Transverse colon (tissue), 4 donors: Measurements from ENCODE around the gene E4F1. TPM values are rescaled to one million over a fixed set of nuclear protein-coding genes. Genes with fewer than 3 reads are reported as not detected.

ENCODE experiments used
- DNase-seq: peaks from one replicate; pipeline ENCODE4 v3.0.0-alpha.2; 2019
- H3K27ac ChIP-seq, 4 donors: fragments of 200-600 bp; sonication (generic); 2 replicates each; pipeline ENCODE4 v1.5.1; 2016 to 2018; ENCODE audit warnings: inconsistent platforms in 4 of 4
- H3K27me3 ChIP-seq: fragments of 200-600 bp; sonication (generic); 2 replicates; pipeline ENCODE4 v1.5.1; 2017; ENCODE audit warnings: inconsistent platforms
- H3K36me3 ChIP-seq, 4 donors: fragments of 200-600 bp; sonication (generic); 2 replicates each; pipeline ENCODE4 v1.5.1; 2017 to 2019; ENCODE audit warnings: inconsistent platforms in 4 of 4
- H3K4me1 ChIP-seq, 4 donors: fragments of 200-600 bp; sonication (generic); 2 replicates each; pipeline ENCODE4 v1.5.1; 2017 to 2020; ENCODE audit warnings: inconsistent platforms in 4 of 4
- H3K4me3 ChIP-seq, 4 donors: fragments of 200-600 bp; sonication (generic); 1 replicate in 1 of 4; 2 replicates in 3 of 4; pipeline versions ENCODE4 v1.5.1 to v1.6.1; 2017 to 2019; ENCODE audit warnings: inconsistent platforms in 4 of 4
- H3K9me3 ChIP-seq, 2 donors: fragments of 200-600 bp; sonication (generic); 2 replicates each; pipeline ENCODE4 v1.5.1; 2017 to 2019; ENCODE audit warnings: inconsistent platforms in 2 of 2
- CTCF ChIP-seq, 5 experiments: fragments of 200-600 bp in 3 of 5; fragments of 450-650 bp in 2 of 5; sonication (generic) in 3 of 5; IDR thresholded peaks; 1 replicate in 2 of 5; 2 replicates in 3 of 5; pipeline ENCODE4 v1.5.1; 2016 to 2017; ENCODE audit warnings: antibody characterized with exemption in 5 of 5, inconsistent platforms in 3 of 5, mild to moderate bottlenecking in 2 of 5, moderate library complexity in 1 of 5
- EP300 ChIP-seq: sonication (generic); formaldehyde crosslinking; IDR thresholded peaks from one replicate; pipeline ENCODE4 v1.6.1; 2017; ENCODE audit warnings: antibody characterized with exemption, low read depth
- POLR2A ChIP-seq: fragments of 450-650 bp; IDR thresholded peaks from one replicate; pipeline ENCODE4 v1.6.1; 2016; ENCODE audit warnings: antibody characterized with exemption, mild to moderate bottlenecking, moderate library complexity
- POLR2AphosphoS5 ChIP-seq, 3 donors: sonication (generic); formaldehyde crosslinking; IDR thresholded peaks; one replicate each; pipeline ENCODE4 v1.6.1; 2016; ENCODE audit warnings: antibody characterized with exemption in 3 of 3
- WGBS, 2 donors: methylation state at CpG; one replicate each; pipeline ENCODE4 v1.1.5; 2018; ENCODE audit warnings: low coverage in 1 of 2; 5-methylcytosine and 5-hydroxymethylcytosine counted together
- in situ Hi-C, 4 donors: fragments of 200-750 bp; cut with MboI; loops; one replicate each; pipeline versions ENCODE4 v1.15.0 to v1.15.1; 2017; ENCODE audit warnings: low sequenced_read_pairs in 3 of 4, low pct_ligation_motif_present in 1 of 4, low pct_unique_long_range_greater_than_20kb in 1 of 4
- intact Hi-C: fragments of 100-400 bp; cut with DNase I; formaldehyde crosslinking; loops from one replicate; pipeline ENCODE4 v1.15.1; 2023; ENCODE audit warnings: low total_unique reads
- small RNA-seq, 4 donors: library from RNA; depleted of rRNA; stranded (forward); fragments of <200 nt; gene quantifications; one replicate each; pipeline ENCODE3, GENCODE V24; 2016
- total RNA-seq, 4 donors: library from RNA; depleted of rRNA; stranded (reverse); fragments of >200 nt; gene quantifications; one replicate each; pipeline ENCODE4 v1.1.0, GENCODE V29; 2016

E4F1 gene
- total RNA-seq, 4 donors from 2014 or later = 36.5 to 124 (median 53.6) TPM

DNA sequence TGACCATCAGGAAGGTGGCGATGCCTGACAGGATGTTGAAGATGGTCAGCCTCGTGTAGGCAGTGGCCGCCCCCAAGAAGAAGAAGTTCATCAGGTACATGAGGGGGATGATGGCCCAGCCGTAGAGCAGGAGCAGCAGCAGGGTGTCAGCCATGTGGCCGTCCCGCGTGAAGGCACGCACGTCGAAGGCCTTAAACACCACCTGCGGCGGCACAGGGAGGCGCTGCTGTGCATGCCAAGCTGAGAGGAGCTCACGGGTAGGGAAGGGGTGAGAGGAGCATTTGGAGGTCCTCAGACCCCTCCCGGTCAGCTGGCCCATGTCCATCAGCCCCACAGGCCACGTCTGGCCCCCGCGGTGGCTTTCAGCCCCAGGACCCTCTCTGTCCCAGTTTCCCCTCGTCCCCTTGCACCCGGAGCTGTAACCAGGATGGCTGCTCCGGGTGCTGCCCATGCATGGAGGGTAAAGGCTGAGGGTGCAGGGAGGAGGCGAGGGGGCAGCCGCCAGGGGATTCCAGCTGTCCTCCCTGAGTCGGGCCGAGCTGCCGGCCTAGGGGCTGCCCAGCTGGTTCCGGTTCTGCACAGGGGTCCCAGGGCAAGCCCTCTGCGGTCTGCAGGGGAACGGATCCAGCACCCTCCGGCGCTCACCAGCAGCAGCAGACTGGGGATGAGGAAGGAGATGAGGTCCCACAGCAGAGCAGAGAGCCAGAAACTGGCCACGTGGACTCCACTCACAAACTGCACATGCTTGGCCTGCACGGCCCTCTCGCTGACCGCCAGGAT, 61.6 kb downstream of the E4F1 start:
- WGBS, 2 donors = 86% methylated on average over 33 of the region's 35 CpGs; no CpG with 5 or more reads in 1 of the 2 donors
- H3K9me3 ChIP-seq = no peaks in the 10 kb centered on the region
- no peaks in the 10 kb centered on the region for H3K36me3 ChIP-seq
- in situ Hi-C loops (no loop called here), intact Hi-C loops (no loop called here)
- TF ChIP-seq CTCF (IDR thresholded peaks at IDR 0.05) (no peak), EP300 (no peak), POLR2AphosphoS5 (IDR thresholded peaks at IDR 0.05) (no peak), POLR2A (no peak)
- no peak overlapping the region for H3K27ac ChIP-seq
- H3K27me3 ChIP-seq = no peaks in the 10 kb centered on the region
- no peak for DNase-seq
- no peak overlapping the region for H3K4me3 ChIP-seq
- H3K4me1 ChIP-seq = no peaks in the 10 kb centered on the region

Small RNA genes lying within 50 kb of the gene (small RNA-seq; reads per million reads assigned to genes)
- gene MIR3677 (0 reads per million in 4 donors), gene MIR4717 (0 reads per million in 4 donors)

Other genes starting within 250 kb of the E4F1 start
- 10 to 100 TPM in 3 of 4 donors, 1 to 10 TPM in 1; 4.2 to 29.8 (median 19.4) TPM for gene NOXO1, start 242.1 kb upstream of the E4F1 start, total RNA-seq
- gene GFER, start 239.4 kb upstream of the E4F1 start, total RNA-seq = 100 to 1,000 TPM in 1 of 4 donors, 10 to 100 TPM in 3; 29.9 to 117 (median 64.3) TPM
- 1 to 10 TPM in 3 of 4 donors, not detected in 1; 2.7 to 4.8 (median 2.9) TPM for gene SYNGR3, start 233.6 kb upstream of the E4F1 start, total RNA-seq
- 100 to 1,000 TPM in 1 of 4 donors, 10 to 100 TPM in 3; 28.3 to 145 (median 42.0) TPM for gene ZNF598, start 213.8 kb upstream of the E4F1 start, total RNA-seq
- under 1 TPM in 1 of 4 donors, not detected in 3; 0.41 TPM for gene NPW, start 203.8 kb upstream of the E4F1 start, total RNA-seq
- gene NHERF2, start 196.7 kb upstream of the E4F1 start, total RNA-seq = 10 to 100 TPM in 3 of 4 donors, 1 to 10 TPM in 1; 3.7 to 61.9 (median 29.8) TPM
- 10 to 100 TPM; 12.7 to 32.9 (median 23.2) TPM for gene NTHL1, start 175.8 kb upstream of the E4F1 start, total RNA-seq
- 100 to 1,000 TPM in 2 of 4 donors, 10 to 100 TPM in 2; 88.3 to 206 (median 127) TPM for gene TSC2, start 175.6 kb upstream of the E4F1 start, total RNA-seq
- gene PKD1, start 87.7 kb upstream of the E4F1 start, total RNA-seq = 1,000 to 10,000 TPM in 1 of 4 donors, 100 to 1,000 TPM in 3; 131 to 1,015 (median 289) TPM
- 10 to 100 TPM in 3 of 4 donors, 1 to 10 TPM in 1; 8.3 to 28.4 (median 14.2) TPM for gene RAB26, start 75.0 kb upstream of the E4F1 start, total RNA-seq
- 10 to 100 TPM; 43.4 to 80.4 (median 63.0) TPM for gene TRAF7, start 67.8 kb upstream of the E4F1 start, total RNA-seq
- under 1 TPM in 2 of 4 donors, not detected in 2; under 0.01 to 0.14 TPM for gene CASKIN1, start 27.0 kb upstream of the E4F1 start, total RNA-seq
- 10 to 100 TPM; 50.8 to 81.8 (median 73.1) TPM for gene MLST8, start 18.1 kb upstream of the E4F1 start, total RNA-seq
- gene BRICD5, start 12.7 kb upstream of the E4F1 start, total RNA-seq = 10 to 100 TPM in 2 of 4 donors, 1 to 10 TPM in 2; 5.7 to 29.9 (median 11.7) TPM
- gene PGP, start 8.8 kb upstream of the E4F1 start, total RNA-seq = 10 to 100 TPM; 18.0 to 49.0 (median 29.5) TPM
- 1 to 10 TPM in 1 of 4 donors, under 1 TPM in 2, not detected in 1; 0.55 to 3.0 (median 0.64) TPM for gene DNASE1L2, start 12.9 kb downstream of the E4F1 start, total RNA-seq
- 100 to 1,000 TPM in 2 of 4 donors, 10 to 100 TPM in 2; 24.5 to 218 (median 100) TPM for gene ECI1, start 28.0 kb downstream of the E4F1 start, total RNA-seq
- gene RNPS1, start 44.5 kb downstream of the E4F1 start, total RNA-seq = 100 to 1,000 TPM; 110 to 153 (median 126) TPM
- gene ABCA3, start 117.1 kb downstream of the E4F1 start, total RNA-seq = 1 to 10 TPM; 3.4 to 8.6 (median 3.7) TPM
- gene CCNF, start 205.9 kb downstream of the E4F1 start, total RNA-seq = 10 to 100 TPM in 1 of 4 donors, 1 to 10 TPM in 2, under 1 TPM in 1; 0.75 to 24.9 (median 2.3) TPM
- gene TEDC2, start 236.5 kb downstream of the E4F1 start, total RNA-seq = 1 to 10 TPM in 2 of 4 donors, not detected in 2; 1.4 to 2.3 TPM
- gene NTN3, start 247.7 kb downstream of the E4F1 start, total RNA-seq = not detected